H1 (cell line): ENCODE measurements around the gene RCBTB2. TPM values are rescaled to one million over a fixed set of nuclear protein-coding genes. Genes with fewer than 3 reads are reported as not detected.

Experiments
- CTCF ChIA-PET: fragments of 300-600 bp; sonication (Branson Sonifier 250); formaldehyde crosslinking; loops from one replicate; lab custom pipeline; 2021; ENCODE audit not compliant: partially characterized antibody; lab: Charles Lee
- POLR2A ChIA-PET: fragments of 300-600 bp; sonication (Branson Sonifier 250); formaldehyde crosslinking; loops from one replicate; lab custom pipeline; 2021; ENCODE audit warnings: inconsistent platforms; ENCODE audit not compliant: partially characterized antibody; lab: Charles Lee
- DNase-seq, 2 experiments: peaks; one replicate each; pipeline versions ENCODE4 v3.0.0 to v3.0.0-alpha.2; 2010 to 2022; ENCODE audit warnings: low spot score in 2 of 2, low read depth in 1 of 2, mixed read lengths in 1 of 2
- FAIRE-seq: peaks from 2 replicates; lab custom pipeline; 2011; peaks lifted over from hg19 to GRCh38; lab: Jason Lieb, UNC
- H2AFZ ChIP-seq: 2 replicates; pipeline ENCODE4 v1.8.1; 2012; ENCODE audit warnings: low read length, inconsistent platforms
- H2AK5ac ChIP-seq: 2 replicates; pipeline ENCODE4 v1.6.1; 2013; ENCODE audit warnings: low read depth, low read length
- H2BK120ac ChIP-seq: replicated peaks from 2 replicates; pipeline ENCODE3; 2013; ENCODE audit warnings: low read depth, low read length, inconsistent platforms
- H2BK12ac ChIP-seq: 2 replicates; pipeline ENCODE4 v1.6.1; 2013; ENCODE audit warnings: low read depth, low read length
- H2BK15ac ChIP-seq: 2 replicates; pipeline ENCODE4 v1.6.1; 2013; ENCODE audit warnings: low read length
- H2BK20ac ChIP-seq: 2 replicates; pipeline ENCODE4 v1.6.1; 2013; ENCODE audit warnings: low read length
- H2BK5ac ChIP-seq: 2 replicates; pipeline ENCODE4 v1.6.1; 2013; ENCODE audit warnings: low read depth, low read length
- H3K14ac ChIP-seq: 2 replicates; pipeline ENCODE4 v1.6.1; 2013; ENCODE audit warnings: inconsistent platforms; ENCODE audit not compliant: insufficient read length
- H3K18ac ChIP-seq: 2 replicates; pipeline ENCODE4 v1.6.1; 2013; ENCODE audit warnings: low read length; ENCODE audit errors: extremely low read depth
- H3K23ac ChIP-seq: 2 replicates; pipeline ENCODE4 v1.6.1; 2013; ENCODE audit warnings: inconsistent platforms; ENCODE audit not compliant: insufficient read length
- H3K23me2 ChIP-seq: 2 replicates; pipeline ENCODE4 v1.6.1; 2013; ENCODE audit warnings: low read depth, low read length
- H3K27ac ChIP-seq: 2 replicates; pipeline ENCODE4 v1.6.1; 2011; ENCODE audit warnings: low read depth, low read length, inconsistent platforms
- H3K27me3 ChIP-seq, 4 experiments: replicated peaks in 1 of 4; 1 replicate in 1 of 4; 2 replicates in 3 of 4; pipeline versions ENCODE4 v1.6.1 to v1.8.1; 2011 to 2013; ENCODE audit warnings: low read length in 3 of 4, mild to moderate bottlenecking in 3 of 4, inconsistent platforms in 2 of 4, mixed read lengths in 2 of 4, moderate library complexity in 1 of 4; ENCODE audit not compliant: control insufficient read depth in 3 of 4, insufficient read depth in 3 of 4; ENCODE audit errors: extremely low read depth in 1 of 4
- H3K36me3 ChIP-seq, 4 experiments: 2 replicates each; pipeline versions ENCODE4 v1.6.1 to v1.8.1; 2011 to 2013; ENCODE audit warnings: mild to moderate bottlenecking in 4 of 4, low read length in 3 of 4, moderate library complexity in 2 of 4, control low read depth in 1 of 4, inconsistent platforms in 1 of 4; ENCODE audit not compliant: insufficient read depth in 4 of 4, control insufficient read depth in 2 of 4
- H3K4ac ChIP-seq: replicated peaks from 2 replicates; pipeline ENCODE3; 2013; ENCODE audit warnings: low read length, low read depth, mixed read lengths, inconsistent platforms; ENCODE audit not compliant: insufficient read length
- H3K4me1 ChIP-seq, 4 experiments: replicated peaks in 1 of 4; 1 replicate in 1 of 4; 2 replicates in 3 of 4; pipeline versions ENCODE4 v1.6.1 to v1.8.1; 2011 to 2013; ENCODE audit warnings: low read length in 3 of 4, inconsistent platforms in 2 of 4, mixed read lengths in 1 of 4; ENCODE audit not compliant: insufficient read depth in 4 of 4, control insufficient read depth in 3 of 4
- H3K4me2 ChIP-seq, 2 experiments: 2 replicates each; pipeline versions ENCODE4 v1.6.1 to v1.8.1; 2011 to 2013; ENCODE audit warnings: low read depth in 2 of 2, low read length in 2 of 2, control low read depth in 1 of 2, inconsistent platforms in 1 of 2, mild to moderate bottlenecking in 1 of 2; ENCODE audit not compliant: insufficient read depth in 1 of 2
- H3K4me3 ChIP-seq, 4 experiments: fragments of 200-600, 300-600 bp in 1 of 4; sonication (generic), shearing (Covaris generic), sonication (Bioruptor Twin) in 1 of 4; 2 replicates each; pipeline versions ENCODE4 v1.5.1 to v1.8.1; 2011 to 2016; ENCODE audit warnings: low read length in 4 of 4, low read depth in 3 of 4, control low read depth in 2 of 4, inconsistent platforms in 2 of 4, mild to moderate bottlenecking in 2 of 4, mixed read lengths in 1 of 4, moderate library complexity in 1 of 4; ENCODE audit not compliant: insufficient read depth in 2 of 4; ENCODE audit errors: extremely low read depth in 1 of 4
- H3K56ac ChIP-seq: replicated peaks from 2 replicates; pipeline ENCODE3; 2013; ENCODE audit warnings: low read depth, mild to moderate bottlenecking, mixed read lengths, low read length, inconsistent platforms; ENCODE audit not compliant: insufficient read length
- H3K79me1 ChIP-seq: 2 replicates; pipeline ENCODE4 v1.6.1; 2013; ENCODE audit warnings: low read depth, low read length, control low read depth
- H3K79me2 ChIP-seq, 2 experiments: 2 replicates each; pipeline versions ENCODE4 v1.6.1 to v1.8.1; 2012 to 2013; ENCODE audit warnings: low read length in 2 of 2, mild to moderate bottlenecking in 2 of 2, inconsistent platforms in 1 of 2; ENCODE audit not compliant: insufficient read depth in 2 of 2, control insufficient read depth in 1 of 2
- H3K9ac ChIP-seq, 4 experiments: replicated peaks in 1 of 4; 1 replicate in 1 of 4; 2 replicates in 3 of 4; pipeline versions ENCODE4 v1.6.1 to v1.8.1; 2011 to 2013; ENCODE audit warnings: low read depth in 3 of 4, low read length in 3 of 4, control low read depth in 2 of 4, mild to moderate bottlenecking in 2 of 4, moderate library complexity in 2 of 4, inconsistent platforms in 1 of 4; ENCODE audit errors: extremely low read depth in 1 of 4
- H3K9me3 ChIP-seq, 2 experiments: 2 replicates each; pipeline versions ENCODE4 v1.6.1 to v1.8.1; 2012 to 2013; ENCODE audit warnings: mild to moderate bottlenecking in 2 of 2, moderate library complexity in 2 of 2, control low read depth in 1 of 2, inconsistent platforms in 1 of 2, low read depth in 1 of 2, low read length in 1 of 2, mixed read lengths in 1 of 2; ENCODE audit not compliant: insufficient read depth in 2 of 2
- H4K20me1 ChIP-seq, 2 experiments: replicated peaks in 1 of 2; 2 replicates each; pipeline versions ENCODE3 to v1.8.1; 2011 to 2013; ENCODE audit warnings: inconsistent platforms in 2 of 2, low read length in 2 of 2, mild to moderate bottlenecking in 1 of 2; ENCODE audit not compliant: insufficient read depth in 2 of 2, control insufficient read depth in 1 of 2
- H4K5ac ChIP-seq: 2 replicates; pipeline ENCODE4 v1.6.1; 2013; ENCODE audit warnings: low read length, low read depth, mixed read lengths, inconsistent platforms; ENCODE audit not compliant: insufficient read length
- H4K8ac ChIP-seq: 2 replicates; pipeline ENCODE4 v1.8.0; 2013; ENCODE audit warnings: mild to moderate bottlenecking, moderate library complexity, low read length, inconsistent platforms; ENCODE audit not compliant: insufficient read depth; ENCODE audit errors: extremely low read depth
- H4K91ac ChIP-seq: replicated peaks from 2 replicates; pipeline ENCODE3; 2013; ENCODE audit warnings: low read length, mixed read lengths, inconsistent platforms; ENCODE audit not compliant: insufficient read length
- FOSL1 ChIP-seq: IDR thresholded peaks from 2 replicates; pipeline ENCODE4 v1.6.1; 2011; ENCODE audit warnings: mild to moderate bottlenecking, low read depth, low read length, moderate library complexity; ENCODE audit not compliant: insufficient read depth
- TCF12 ChIP-seq: IDR thresholded peaks from 2 replicates; pipeline ENCODE4 v1.6.1; 2011; ENCODE audit warnings: low read depth, mild to moderate bottlenecking, low read length
- WGBS, 2 experiments: shearing (Covaris generic) in 1 of 2; methylation state at CpG; one replicate each; pipeline versions ENCODE4 v1.1.6 to v1.1.7; 2013 to 2015; ENCODE audit warnings: low lambda C conversion rate in 2 of 2, mixed read lengths in 2 of 2, inconsistent platforms in 1 of 2, low coverage in 1 of 2, missing lambda C conversion rate in 1 of 2; ENCODE audit not compliant: insufficient replicate concordance in 2 of 2, insufficient coverage in 1 of 2, insufficient read length in 1 of 2; ENCODE audit errors: extremely low coverage in 1 of 2, missing lambda C conversion rate in 1 of 2; 5-methylcytosine and 5-hydroxymethylcytosine counted together
- polyA plus RNA-seq, 7 experiments: library from polyadenylated mRNA; depleted of rRNA in 3 of 7; stranded (reverse) in 5 of 7; unstranded in 2 of 7; fragments of >200 nt in 5 of 7; fragments of 200-250 nt in 2 of 7; gene quantifications; 1 replicate in 5 of 7; 2 replicates in 1 of 7; 4 replicates in 1 of 7; pipeline versions ENCODE4 v1.2.1 to v1.2.3, GENCODE V29; 2011 to 2013; ENCODE audit warnings: missing spikeins in 2 of 7, mixed read lengths in 2 of 7
- total RNA-seq: library from RNA; stranded (reverse); fragmentation: NEBNext Ultra II Directional; extraction: Animal tissue kit (Norgen Biotek cat#: 25700); gene quantifications from 2 replicates; pipeline ENCODE4 v1.2.1, GENCODE V29; 2021

Gene RCBTB2
- total and polyA plus RNA-seq, 2 of the 8 experiments (the other 6 are each of a cell fraction or from before 2014, with no cell fraction given): 5.2 to 8.4 TPM

GRCh38 chr13:48542138-48542537 is 9.3 kb upstream of the RCBTB2 start:
- Histone ChIP-seq H4K8ac (0 out of 2 replicates have a peak overlapping the region, but pooled peaks have one; percentile 38), H4K20me1 (no peaks in the 10 kb centered on the region), H3K79me2 (no peaks in the 10 kb centered on the region), H2BK15ac (no peak overlapping the region), H3K14ac (no peak overlapping the region), H3K9ac (no peak overlapping the region), H3K4ac (no peak overlapping the region), H3K18ac (no peak overlapping the region), H3K36me3 (no peaks in the 10 kb centered on the region), H4K91ac (no peak overlapping the region), H3K4me2 (peak overlapping the region; percentile 42 to 61), H3K79me1 (no peaks in the 10 kb centered on the region), H2BK120ac (no peak overlapping the region), H3K23me2 (no peaks in the 10 kb centered on the region), H3K4me3 (peak overlapping the region in 1 of 4 experiments; percentile 13; a peak in 1 of 8 replicates), H3K23ac (no peak overlapping the region), H3K9me3 (no peaks in the 10 kb centered on the region), H2BK5ac (no peak overlapping the region), H2AK5ac (no peak overlapping the region), H3K27me3 (no peaks in the 10 kb centered on the region), H2BK12ac (no peak overlapping the region), H3K56ac (no peak overlapping the region), H3K27ac (no peak overlapping the region), H3K4me1 (peaks cover 0 to 6% (median 3%) of the 10 kb centered on the region in 4 experiments; a peak in 3 of 7 replicates), H2AFZ (peak overlapping the region; percentile 97), H2BK20ac (no peak overlapping the region), H4K5ac (no peak overlapping the region)
- CTCF ChIA-PET: interaction anchor here (0.6 to 1.4 kb wide), 7 partner anchors 24 to 214 kb away, joined by 3 to 7 read pairs (median 3); no protein-coding TSS in a partner anchor
- WGBS, 2 experiments: 90% methylated on average over 4 of the region's 4 CpGs; no CpG with 5 or more reads in 1 of the 2 experiments
- POLR2A ChIA-PET: interaction anchor here (1.1 to 1.3 kb wide), 3 partner anchors 8 to 28 kb away, joined by 3 to 6 read pairs (median 4); no protein-coding TSS in a partner anchor
- FAIRE-seq (no peak), DNase-seq (no peak)
- TF ChIP-seq TCF12 (no peak), FOSL1 (no peak)
